ENCODE measurements around the gene KAT14. TPM values are rescaled to one million over a fixed set of nuclear protein-coding genes. Genes with fewer than 3 reads are reported as not detected.

KAT14 gene
- total RNA-seq = 14.0 and 22.5 TPM in 2 replicates

GRCh38 chr20:18137412-18138265 is at the start of gene KAT14, which contains the start of gene PET117:
KAT14 (plus strand) TSS chr20:18137863; CDS start chr20:18142661, 4,798 bp downstream.
PET117 (plus strand) TSS chr20:18137863; CDS start chr20:18137956, 93 bp downstream.

Other genes starting within 250 kb of the KAT14 start
- gene SNX5, start 169.1 kb upstream of the KAT14 start, total RNA-seq = 146 and 173 TPM in 2 replicates
- 9.9 and 11.2 TPM in 2 replicates for gene MGME1, start 168.8 kb upstream of the KAT14 start, total RNA-seq
- gene OVOL2, start 79.9 kb upstream of the KAT14 start, total RNA-seq = 11.0 and 17.4 TPM in 2 replicates
- gene PET117, start within 50 bp of the KAT14 start, total RNA-seq = 12.0 and 20.1 TPM in 2 replicates
- gene ZNF133, start 150.7 kb downstream of the KAT14 start, total RNA-seq = 22.9 and 27.0 TPM in 2 replicates